Large intestine (tissue), 3 donors: ENCODE measurements around the gene DDX5. TPM values are rescaled to one million over a fixed set of nuclear protein-coding genes. Genes with fewer than 3 reads are reported as not detected.
A peak's percentile ranks its signal among the peaks of the same experiment; 100 is the strongest.

Experiments used
- DNase-seq, 2 donors: peaks; one replicate each; pipeline versions ENCODE4 v3.0.0 to v3.0.0-alpha.2; 2013
- H3K27ac ChIP-seq: one replicate; pipeline ENCODE4 v1.5.1; 2013; ENCODE audit warnings: low read length
- H3K27me3 ChIP-seq: 2 replicates; pipeline ENCODE4 v1.6.1; 2013; ENCODE audit warnings: low read length; ENCODE audit not compliant: control insufficient read depth, insufficient read depth
- H3K36me3 ChIP-seq: 2 replicates; pipeline ENCODE4 v1.6.1; 2013; ENCODE audit warnings: low read length; ENCODE audit not compliant: control insufficient read depth, insufficient read depth
- H3K4me1 ChIP-seq: one replicate; pipeline ENCODE4 v1.6.1; 2013; ENCODE audit warnings: low read length; ENCODE audit not compliant: control insufficient read depth, insufficient read depth
- H3K4me3 ChIP-seq: one replicate; pipeline ENCODE4 v1.5.1; 2013; ENCODE audit warnings: low read length
- H3K9me3 ChIP-seq: one replicate; pipeline ENCODE4 v1.6.1; 2013; ENCODE audit warnings: mild to moderate bottlenecking, low read depth, low read length, moderate library complexity; ENCODE audit not compliant: control insufficient read depth
- WGBS: methylation state at CpG from one replicate; pipeline ENCODE4 v1.1.5; 2013; ENCODE audit warnings: low lambda C conversion rate; ENCODE audit not compliant: insufficient coverage; 5-methylcytosine and 5-hydroxymethylcytosine counted together
- polyA plus RNA-seq: library from polyadenylated mRNA; unstranded; fragments of 120-200 nt; gene quantifications from one replicate; pipeline ENCODE4 v1.2.1, GENCODE V29; 2013

Gene DDX5
- polyA plus RNA-seq, 1 donor, result 575 TPM

DNA sequence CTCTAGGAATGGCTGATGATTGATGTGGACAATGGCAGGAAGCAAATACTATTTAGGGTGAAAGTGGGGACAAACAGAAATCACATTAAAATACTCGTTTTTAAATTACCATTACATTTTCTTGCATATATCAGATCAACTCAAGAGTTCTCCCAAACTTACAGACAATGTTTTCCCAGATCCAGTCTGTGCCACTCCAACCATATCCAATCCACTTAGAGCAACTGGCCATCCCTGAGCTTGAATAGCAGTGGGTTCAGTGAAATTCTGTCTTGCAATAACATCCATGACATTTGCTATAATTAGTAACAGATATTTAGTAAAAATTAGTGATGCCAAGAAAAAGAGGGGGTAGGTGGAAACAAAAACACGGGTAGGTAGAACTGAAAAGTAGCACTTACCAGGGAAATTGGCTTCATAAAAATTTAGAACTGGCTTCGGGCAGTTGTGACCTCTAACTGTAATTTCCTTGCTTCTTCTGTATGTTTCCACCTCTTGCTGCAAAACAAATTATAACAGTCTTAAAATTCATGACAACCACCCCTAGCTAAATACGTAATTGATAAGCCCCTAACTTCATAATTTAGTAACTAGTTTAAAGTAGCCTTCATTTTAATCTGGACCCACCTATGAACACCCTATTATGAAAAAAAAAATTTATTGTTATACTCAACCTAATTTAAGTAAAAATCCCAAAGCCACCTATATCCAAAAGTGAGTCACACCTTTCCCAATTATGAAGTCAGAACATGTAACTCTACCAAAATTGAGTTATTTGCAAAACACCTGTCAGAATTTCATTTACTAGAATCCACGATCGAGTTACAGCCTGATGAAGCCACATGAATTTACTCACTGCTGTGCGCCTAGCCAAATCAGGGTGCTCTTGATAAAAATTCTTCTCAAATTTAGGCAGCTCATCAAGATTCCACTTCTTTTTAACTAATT lies 2.0 kb downstream of the DDX5 start:
- WGBS, result no CpG with 5 or more reads among the region's 7 CpGs
- Histone ChIP-seq H3K27me3 (no peaks in the 10 kb centered on the region), H3K9me3 (no peaks in the 10 kb centered on the region), H3K4me3 (peak overlapping the region; percentile 75), H3K27ac (peak overlapping the region; percentile 98), H3K36me3 (peaks cover 58% of the 10 kb centered on the region), H3K4me1 (peaks cover 12% of the 10 kb centered on the region)
- DNase-seq, result no peak

DNA sequence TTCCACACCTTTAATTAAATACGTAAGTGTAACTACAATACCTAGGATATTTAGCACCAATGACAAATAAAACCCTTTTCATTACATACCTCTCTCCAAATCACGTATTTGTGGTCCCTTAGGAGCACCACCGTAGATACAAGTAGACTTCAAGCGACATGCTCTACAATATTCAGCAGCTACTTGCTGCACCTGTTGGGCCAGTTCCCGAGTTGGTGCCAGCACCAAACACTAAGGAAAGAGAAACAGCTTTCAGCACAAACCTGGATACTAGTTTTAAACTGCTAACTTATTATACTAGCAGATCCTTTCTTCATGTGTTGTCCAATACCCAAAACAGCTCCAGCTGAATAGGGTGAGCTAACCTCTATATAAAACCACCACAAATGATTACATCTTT lies 2.7 kb downstream of the DDX5 start:
- Histone ChIP-seq H3K27ac (no peak overlapping the region), H3K27me3 (no peaks in the 10 kb centered on the region), H3K9me3 (no peaks in the 10 kb centered on the region), H3K36me3 (peaks cover 61% of the 10 kb centered on the region), H3K4me3 (no peak overlapping the region), H3K4me1 (peaks cover 9% of the 10 kb centered on the region)
- no peak for DNase-seq
- WGBS, result no CpG with 5 or more reads among the region's 5 CpGs

DNA sequence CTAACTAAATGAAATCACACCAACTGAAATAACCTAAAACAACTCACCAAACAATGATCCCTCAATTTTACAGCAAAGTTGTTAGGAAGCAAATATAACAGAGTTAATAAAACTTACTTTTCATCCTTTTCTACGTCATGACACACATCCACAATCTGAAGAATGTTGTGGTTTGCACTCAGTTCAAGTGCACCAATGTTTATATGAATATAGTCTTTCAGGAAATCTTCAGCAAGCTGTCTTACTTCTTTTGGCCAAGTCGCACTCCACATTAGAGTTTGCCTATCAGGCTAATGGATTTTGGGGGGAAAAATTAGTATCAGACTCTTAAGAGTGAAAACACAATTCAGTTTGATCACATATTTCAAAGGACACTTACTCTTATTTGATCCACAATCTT lies 3.3 kb downstream of the DDX5 start:
- Histone ChIP-seq H3K4me3 (no peak overlapping the region), H3K36me3 (peaks cover 62% of the 10 kb centered on the region), H3K27ac (no peak overlapping the region), H3K4me1 (peaks cover 11% of the 10 kb centered on the region), H3K9me3 (no peaks in the 10 kb centered on the region), H3K27me3 (no peaks in the 10 kb centered on the region)
- no CpG with 5 or more reads among the region's 2 CpGs for WGBS
- no peak for DNase-seq

DNA sequence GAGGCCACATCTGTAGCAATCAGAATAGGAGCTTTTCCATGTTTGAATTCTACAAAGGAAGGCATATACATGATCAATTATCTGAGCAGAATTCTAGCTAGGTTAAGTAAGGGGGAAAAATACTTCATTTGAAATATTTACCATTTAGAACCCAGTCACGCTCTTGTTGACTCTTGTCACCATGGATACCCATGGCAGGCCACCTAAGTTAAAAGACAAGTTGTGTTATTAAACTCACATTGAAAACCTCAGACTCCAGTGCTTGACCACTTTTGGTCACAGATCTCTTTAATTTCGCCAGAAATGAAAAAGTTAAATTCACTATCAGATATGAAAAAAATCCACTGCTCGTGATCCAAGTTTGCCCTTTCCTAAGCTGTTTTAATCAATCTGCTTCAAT lies 4.1 kb downstream of the DDX5 start:
- 100% methylated on average over 1 of the region's 3 CpGs for WGBS
- no peak overlapping the region for H3K4me3 ChIP-seq

DNA sequence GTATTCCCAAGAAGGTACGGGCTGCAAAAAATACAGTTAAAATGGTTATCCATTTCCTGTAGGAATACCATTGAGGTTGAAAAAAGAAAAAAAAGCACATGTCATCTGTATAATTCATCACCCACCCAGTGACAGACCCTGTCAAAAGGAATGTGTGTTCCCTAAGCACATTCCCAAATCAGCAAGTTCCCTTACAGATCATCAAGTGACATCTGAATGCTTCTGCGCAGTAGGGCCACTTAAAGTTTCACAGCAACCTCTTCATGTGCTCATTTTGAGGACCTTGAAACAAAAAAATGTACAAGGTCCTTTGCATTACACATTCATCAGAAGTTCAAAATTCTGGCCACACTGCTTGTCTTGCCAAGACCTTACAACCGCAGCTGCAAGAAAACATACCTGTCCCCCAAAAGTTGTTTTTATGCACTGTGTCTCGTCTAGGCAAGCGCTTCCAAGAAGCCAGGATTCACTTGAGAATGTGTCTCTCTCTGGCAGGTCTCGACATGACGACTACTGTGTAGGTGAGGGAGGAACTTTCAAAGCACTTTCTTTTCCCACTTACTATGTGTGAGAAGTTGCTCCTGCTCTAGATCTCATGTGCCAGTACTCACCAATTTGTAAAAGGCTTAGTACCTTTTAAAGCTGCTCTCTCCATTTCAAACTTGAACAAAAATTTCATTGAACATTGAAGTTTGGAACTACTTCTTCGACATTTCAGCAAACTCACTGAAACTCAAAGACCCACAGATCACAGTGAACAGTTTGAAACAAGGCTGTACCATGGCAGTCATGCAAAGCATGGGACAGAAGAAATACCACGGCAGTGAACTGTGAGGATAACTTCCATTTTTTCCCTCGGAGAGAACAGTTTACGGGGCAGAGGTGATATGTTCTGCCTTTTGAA lies 5.0 kb downstream of the DDX5 start:
- Histone ChIP-seq H3K27ac (no peak overlapping the region), H3K4me3 (no peak overlapping the region), H3K4me1 (peaks cover 17% of the 10 kb centered on the region), H3K9me3 (no peaks in the 10 kb centered on the region), H3K27me3 (no peaks in the 10 kb centered on the region), H3K36me3 (peaks cover 66% of the 10 kb centered on the region)
- no peak for DNase-seq
- 88% methylated on average over 1 of the region's 11 CpGs for WGBS

More for the DNA sequence above, 4.1 kb downstream of the DDX5 start:
- Histone ChIP-seq H3K4me1 (peaks cover 17% of the 10 kb centered on the region), H3K9me3 (no peaks in the 10 kb centered on the region), H3K36me3 (peaks cover 66% of the 10 kb centered on the region), H3K27ac (no peak overlapping the region), H3K27me3 (no peaks in the 10 kb centered on the region)
- DNase-seq, result no peak

DNA sequence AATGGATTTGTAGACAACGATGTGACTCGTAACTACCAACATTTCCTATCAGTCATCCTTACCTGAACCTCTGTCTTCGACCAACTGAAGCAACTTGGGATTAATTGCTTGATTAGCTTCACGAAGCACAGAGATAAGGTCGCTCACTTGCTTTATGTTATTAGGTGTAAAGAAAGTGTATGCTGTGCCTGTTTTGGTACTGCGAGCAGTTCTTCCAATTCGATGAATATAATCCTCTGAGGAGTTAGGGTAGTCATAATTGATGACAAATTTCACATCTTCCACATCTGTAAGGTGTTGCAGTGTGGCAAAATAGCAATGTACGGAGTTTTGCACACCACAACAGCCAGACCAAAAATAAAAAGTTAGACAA lies 5.6 kb downstream of the DDX5 start:
- Histone ChIP-seq H3K9me3 (no peaks in the 10 kb centered on the region), H3K4me1 (peaks cover 17% of the 10 kb centered on the region), H3K4me3 (no peak overlapping the region), H3K36me3 (peaks cover 66% of the 10 kb centered on the region), H3K27me3 (no peaks in the 10 kb centered on the region), H3K27ac (no peak overlapping the region)
- DNase-seq, result no peak
- 100% methylated on average over 2 of the region's 8 CpGs for WGBS

DNA sequence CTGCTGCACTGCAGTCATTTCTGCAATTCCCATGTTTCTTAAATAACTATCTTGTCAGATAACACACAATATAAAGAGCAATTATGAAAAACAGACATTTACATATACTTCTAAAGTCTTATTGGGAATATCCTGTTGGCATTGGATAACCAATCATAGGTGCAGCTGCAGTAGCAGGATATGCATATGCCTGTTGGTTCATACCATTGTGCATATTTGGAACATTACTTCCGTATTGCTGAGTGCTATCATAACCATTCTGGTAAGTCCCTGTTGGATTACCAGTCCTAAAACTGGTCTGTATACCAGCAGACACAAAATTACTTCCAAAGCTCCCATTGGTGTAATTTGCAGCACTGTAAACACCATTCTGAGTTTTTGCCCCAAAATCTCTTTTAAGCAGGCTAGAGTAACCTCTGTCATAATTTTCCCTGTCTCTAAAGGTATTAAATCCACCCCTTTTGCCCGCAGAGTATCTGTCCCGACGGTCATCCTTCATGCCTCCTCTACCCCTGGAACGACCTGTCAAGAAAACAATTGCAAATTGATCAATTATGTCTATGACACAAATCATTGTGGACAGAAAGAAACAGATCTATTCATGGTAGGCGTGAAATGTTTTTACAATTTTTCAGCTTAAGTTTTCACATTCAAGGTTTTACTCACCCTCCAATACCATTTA lies 6.1 kb downstream of the DDX5 start:
- 92% methylated on average over 4 of the region's 6 CpGs for WGBS
- Histone ChIP-seq H3K36me3 (peaks cover 66% of the 10 kb centered on the region), H3K9me3 (no peaks in the 10 kb centered on the region), H3K4me1 (peaks cover 17% of the 10 kb centered on the region), H3K27ac (no peak overlapping the region), H3K27me3 (no peaks in the 10 kb centered on the region), H3K4me3 (no peak overlapping the region)
- DNase-seq, result no peak

DNA sequence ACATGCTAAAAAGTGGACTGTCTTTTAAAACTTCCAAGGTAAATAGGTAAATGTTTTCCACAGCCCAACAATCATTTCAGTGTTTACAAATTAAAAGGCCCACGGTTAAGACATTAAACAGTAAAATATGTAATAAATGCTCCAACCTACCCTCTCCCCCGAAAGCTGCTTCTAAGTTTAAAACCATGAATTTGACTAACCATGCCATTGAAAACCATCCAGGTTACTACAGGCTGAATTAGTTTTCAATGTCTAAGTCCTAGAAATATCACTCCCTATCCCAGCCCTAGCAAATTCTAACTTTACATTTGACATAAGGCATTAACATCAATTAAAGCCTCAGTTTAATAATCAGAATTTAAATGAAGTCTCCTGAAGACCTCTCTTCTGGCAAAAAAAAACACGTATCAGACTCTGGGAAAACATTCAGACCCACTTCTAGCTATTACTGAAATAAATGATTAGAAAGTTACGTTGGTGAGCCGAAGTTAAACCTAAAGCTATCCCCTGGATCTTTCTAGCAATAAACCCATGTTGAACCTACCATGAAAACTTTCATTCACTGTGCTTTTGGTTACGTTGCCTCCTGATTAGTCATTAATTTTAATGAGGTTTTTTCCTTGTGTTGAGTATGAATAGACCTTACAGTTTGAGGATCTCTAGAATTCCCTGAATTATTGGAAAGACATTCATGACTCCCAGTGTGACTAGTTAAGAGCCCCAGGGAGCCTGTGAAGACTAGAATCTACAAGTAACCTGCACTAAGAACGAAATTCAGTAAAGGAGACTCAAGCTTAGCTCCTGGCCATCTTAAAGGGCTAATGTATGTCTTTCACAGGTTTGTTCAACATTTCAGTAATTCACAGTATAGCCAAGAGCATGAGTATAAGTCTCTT lies 7.5 kb downstream of the DDX5 start:
- H3K4me3 ChIP-seq, result no peak overlapping the region
- peak overlapping the region; percentile 97 for H3K27ac ChIP-seq
- H3K4me1 ChIP-seq, result peaks cover 8% of the 10 kb centered on the region
- no peak for DNase-seq
- H3K27me3 ChIP-seq, result no peaks in the 10 kb centered on the region
- no peaks in the 10 kb centered on the region for H3K9me3 ChIP-seq
- H3K36me3 ChIP-seq, result peaks cover 55% of the 10 kb centered on the region
- WGBS, result no CpG with 5 or more reads among the region's 7 CpGs

DNA sequence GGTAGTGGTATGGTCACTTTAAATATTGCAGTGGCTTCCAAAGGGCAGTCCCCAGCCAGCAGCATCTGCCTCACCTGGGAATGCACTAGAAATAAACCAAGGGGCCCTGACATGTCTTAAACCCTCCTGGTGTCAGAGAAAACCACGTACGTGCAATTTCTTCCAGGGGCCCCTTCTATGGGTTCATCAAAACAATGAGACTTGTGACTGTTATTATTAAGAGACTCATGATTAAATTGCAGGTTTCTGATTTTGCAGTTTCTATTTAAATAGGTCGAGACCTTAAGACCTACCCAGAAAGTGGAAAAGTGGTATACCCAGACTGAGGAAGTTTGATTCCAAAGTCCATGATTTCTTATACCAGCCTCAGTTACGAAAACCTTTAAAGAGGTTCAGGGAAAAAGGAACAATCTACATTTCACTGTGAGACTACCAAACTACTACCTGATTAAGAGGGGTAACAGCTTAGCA lies 8.5 kb downstream of the DDX5 start:
- no peak for DNase-seq
- H3K27ac ChIP-seq, result peak overlapping the region; percentile 97
- no peaks in the 10 kb centered on the region for H3K9me3 ChIP-seq
- WGBS, result no CpG with 5 or more reads among the region's 4 CpGs
- H3K4me1 ChIP-seq, result peaks cover 8% of the 10 kb centered on the region
- H3K36me3 ChIP-seq, result peaks cover 51% of the 10 kb centered on the region
- H3K27me3 ChIP-seq, result no peaks in the 10 kb centered on the region
- H3K4me3 ChIP-seq, result peak overlapping the region; percentile 79
